Stimulated activated CD4-positive, alpha-beta T cell treated with anti-CD3 and anti-CD28 coated beads, Interleukin-12 subunit alpha, Interleukin-12 subunit beta, amount 100 ng/mL, for 24 hours (primary cell): ENCODE results near the gene RPL39L.
"Not testable (repeated sequence)": the region's sequence is repeated elsewhere in the genome, so short reads cannot be mapped to it uniquely, and the experiment has no call there.

Experiments
- DNase-seq, 2 experiments: peaks; one replicate each; pipeline ENCODE4 v3.0.0-alpha.2; 2020; ENCODE audit warnings: low read depth in 2 of 2

The RPL39L gene

DNA sequence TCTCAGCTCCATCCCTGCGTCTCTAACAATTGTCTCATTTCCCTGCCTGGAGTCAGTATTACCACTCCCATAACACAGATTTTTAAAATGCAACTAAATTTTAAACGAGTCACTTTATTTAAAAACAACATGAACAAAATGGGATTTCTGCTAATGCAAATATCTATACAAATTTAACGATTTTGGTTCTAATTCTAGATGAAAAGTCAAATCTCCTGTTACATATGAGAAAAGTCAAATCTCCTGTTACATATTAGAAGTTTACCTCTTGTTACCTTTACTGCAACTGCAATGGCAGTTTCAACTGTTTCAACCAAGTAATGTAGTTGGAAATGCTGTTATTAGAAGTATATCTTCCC lies 578 bp upstream of the RPL39L start:
- no peak for DNase-seq

- no peak for DNase-seq
Observed at GRCh38 chr3:187136936-187137335, 2.4 kb downstream of the RPL39L start.

DNA sequence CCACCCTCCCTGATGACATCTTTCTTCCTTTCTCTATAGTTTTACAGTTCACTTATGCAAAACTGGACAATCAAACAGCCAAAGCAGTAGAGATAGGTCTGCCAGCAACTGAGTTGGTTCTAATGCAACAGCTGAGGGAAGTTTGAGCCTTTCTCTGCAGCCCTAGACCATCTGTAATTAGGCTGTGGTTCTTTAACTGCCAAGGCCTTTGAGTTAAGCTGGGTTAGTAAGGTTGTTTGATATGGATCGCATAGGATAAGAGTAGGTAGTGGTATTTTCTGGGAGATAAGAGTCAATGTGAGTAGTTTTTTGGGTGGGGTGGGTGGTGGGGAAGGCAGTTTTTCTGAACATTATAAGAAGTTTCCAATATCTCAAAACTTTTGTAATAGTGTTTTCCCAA lies 3.0 kb downstream of the RPL39L start:
- DNase-seq, result no peak

- DNase-seq, result not testable (repeated sequence)
Observed at GRCh38 chr3:187135172-187135690, 4.1 kb downstream of the RPL39L start.

GRCh38 chr3:187133181-187133580 lies 6.1 kb downstream of the RPL39L start:
- DNase-seq, result not testable (repeated sequence)

DNA sequence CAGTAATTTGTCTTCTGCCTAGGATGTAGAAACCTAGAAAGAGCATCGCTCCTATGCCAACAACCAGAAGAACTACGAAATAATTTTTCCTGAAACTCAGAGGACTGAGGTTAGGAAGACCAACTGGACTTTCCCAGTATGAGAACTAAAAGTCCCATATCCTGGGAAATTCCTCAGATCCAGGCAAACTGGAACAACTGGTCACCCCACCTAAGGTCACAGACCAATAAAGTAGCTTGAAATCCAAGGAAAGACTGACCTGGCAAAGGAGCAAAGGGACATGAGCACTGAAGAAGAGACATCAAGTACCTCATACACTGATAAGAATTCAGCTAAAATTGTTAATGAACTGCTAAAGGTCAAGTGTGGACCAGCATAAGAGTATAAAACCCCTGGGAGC lies 6.6 kb downstream of the RPL39L start:
- DNase-seq, result no peak

- no peak for DNase-seq
Observed at GRCh38 chr3:187131981-187132380, 7.3 kb downstream of the RPL39L start.

GRCh38 chr3:187130346-187131066 lies 8.8 kb downstream of the RPL39L start:
- no peak for DNase-seq

DNA sequence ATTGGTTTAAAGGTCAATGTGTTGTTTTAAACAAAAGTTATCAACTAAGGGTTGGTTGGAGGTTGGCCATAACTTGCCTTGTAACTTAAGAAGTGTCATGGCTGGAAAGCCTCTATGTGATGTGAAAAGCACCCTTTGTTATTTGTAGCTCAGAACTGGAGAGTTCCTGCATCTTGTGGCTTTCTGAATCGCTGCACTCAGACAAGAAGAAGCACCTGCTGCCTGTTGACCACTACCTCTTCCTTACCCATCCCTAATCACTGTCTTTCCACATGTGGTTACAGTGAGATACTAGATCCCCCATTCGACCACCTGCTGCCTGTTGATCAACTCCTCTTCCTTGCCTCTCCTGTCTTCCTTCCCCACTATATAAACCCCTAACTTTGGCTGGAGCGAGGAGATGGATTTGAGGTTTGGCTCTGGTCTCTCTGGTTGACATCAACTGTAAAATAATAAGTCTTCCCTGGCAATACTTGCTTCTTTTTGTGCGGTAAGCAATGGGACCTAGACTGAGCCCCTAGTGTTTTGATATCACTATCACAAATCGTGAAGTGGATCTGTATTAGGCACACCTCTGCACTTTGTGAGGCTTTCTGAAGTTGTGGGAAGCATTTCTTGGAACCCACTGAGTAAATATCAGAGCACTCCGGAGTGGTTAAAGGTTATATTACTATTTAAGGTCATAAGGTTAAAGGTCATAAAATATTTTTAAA lies 13.8 kb downstream of the RPL39L start:
- no peak for DNase-seq

- DNase-seq, result no peak
Observed at GRCh38 chr3:187122261-187122660, 17.0 kb downstream of the RPL39L start.

DNA sequence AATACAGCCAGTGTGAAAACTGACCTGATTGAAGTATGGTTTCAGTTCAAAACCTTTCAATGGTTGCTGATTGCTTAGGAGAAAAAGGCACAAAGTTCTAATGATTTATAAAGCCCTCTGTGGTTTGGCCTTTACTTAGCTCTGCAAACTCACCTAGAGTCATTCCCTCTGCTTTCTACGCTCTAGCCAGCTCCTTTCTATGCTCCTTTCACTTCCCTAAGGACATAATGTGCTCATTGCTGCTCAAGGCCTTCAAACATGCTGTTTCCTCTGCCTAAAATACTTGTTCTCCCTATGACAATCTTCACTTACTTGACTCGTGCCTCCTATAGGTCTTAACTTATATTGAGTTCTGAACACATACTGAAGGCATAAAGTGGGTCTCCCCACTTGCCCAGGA lies 19.0 kb downstream of the RPL39L start:
- no peak for DNase-seq

GRCh38 chr3:187114511-187114910 lies 24.8 kb downstream of the RPL39L start:
- no peak for DNase-seq

GRCh38 chr3:187112934-187113793 lies 26.1 kb downstream of the RPL39L start:
- no peak for DNase-seq

- DNase-seq, result no peak
Observed at GRCh38 chr3:187110156-187110555, 29.1 kb downstream of the RPL39L start.

- DNase-seq, result no peak
Observed at GRCh38 chr3:187107989-187108388, 31.3 kb downstream of the RPL39L start.

- DNase-seq, result no peak
Observed at GRCh38 chr3:187105700-187106099, 33.6 kb downstream of the RPL39L start.

- no peak for DNase-seq
Observed at GRCh38 chr3:187104933-187105332, 34.4 kb downstream of the RPL39L start.

GRCh38 chr3:187104342-187104741 lies 35.0 kb downstream of the RPL39L start:
- DNase-seq, result no peak

DNA sequence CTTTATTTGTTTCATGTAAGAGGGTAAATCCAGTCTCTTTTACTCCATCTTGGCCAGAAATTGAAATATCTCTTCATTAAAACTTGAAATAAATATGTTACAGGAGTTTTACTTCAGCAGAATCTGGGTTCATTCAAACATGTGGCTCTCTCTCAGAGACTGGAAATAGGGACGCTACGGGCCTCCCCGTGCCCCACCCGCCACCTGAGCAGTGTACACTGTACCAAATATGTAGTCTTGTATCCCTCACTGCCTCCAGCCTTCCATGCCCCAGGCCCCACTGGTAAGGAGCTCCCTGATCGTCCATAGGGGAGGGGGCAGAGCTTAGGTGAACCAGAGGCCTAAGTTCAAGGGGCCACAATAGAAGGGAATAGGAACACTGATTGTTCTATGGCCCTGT lies 36.0 kb downstream of the RPL39L start:
- DNase-seq, result no peak

GRCh38 chr3:187102073-187102634 lies 37.1 kb downstream of the RPL39L start:
- DNase-seq, result no peak

- DNase-seq, result peak in 1 of 2 experiments; percentile 52
Observed at GRCh38 chr3:187101184-187102072, 37.9 kb downstream of the RPL39L start.
